PC-3 (cell line): ENCODE results near the gene METRN. TPM values are rescaled to one million over a fixed set of nuclear protein-coding genes. Genes with fewer than 3 reads are reported as not detected.

Experiments used
- ATAC-seq: fragments of 200-7000 bp; cut with Tn5 transposase; 2 replicates; pipeline ENCODE4 v1.9.1; 2020; ENCODE audit warnings: mild to moderate bottlenecking, moderate library complexity
- BruUV-seq: library from RNA; stranded (reverse); fragments of 400-500 nt; replicated peaks from 2 replicates; lab custom pipeline; 2021; lab: Mats Ljungman, UMichigan
- CTCF ChIA-PET: fragments of 300-600 bp; sonication (Branson Sonifier 250); formaldehyde crosslinking; loops from one replicate; lab custom pipeline; 2022; ENCODE audit warnings: antibody characterized with exemption; lab: Charles Lee
- POLR2A ChIA-PET: fragments of 300-600 bp; sonication (Branson Sonifier 250); formaldehyde crosslinking; loops from one replicate; lab custom pipeline; 2022; ENCODE audit warnings: antibody characterized with exemption; ENCODE audit not compliant: unreplicated experiment; lab: Charles Lee
- DNase-seq: peaks from one replicate; pipeline ENCODE4 v3.0.0-alpha.2; 2015
- H2AFZ ChIP-seq: fragments of 300-600 bp; sonication (generic); 2 replicates; pipeline ENCODE4 v1.6.0; 2016; ENCODE audit warnings: antibody characterized with exemption, low read length
- H3F3A ChIP-seq: fragments of 300-600 bp; sonication (generic); one replicate; pipeline ENCODE4 v1.6.0; 2017; ENCODE audit warnings: antibody characterized with exemption, low read length, control low read depth, mild to moderate bottlenecking; ENCODE audit not compliant: unreplicated experiment
- H3K27ac ChIP-seq: fragments of 300-600 bp; sonication (generic); 2 replicates; pipeline ENCODE4 v1.5.1; 2016; ENCODE audit warnings: mild to moderate bottlenecking, low read length
- H3K27me3 ChIP-seq: fragments of 300-600 bp; sonication (generic); 2 replicates; pipeline ENCODE4 v1.6.1; 2016; ENCODE audit warnings: low read length, mixed read lengths
- H3K36me3 ChIP-seq: fragments of 300-600 bp; sonication (generic); 2 replicates; pipeline ENCODE4 v1.6.1; 2016; ENCODE audit warnings: low read depth, mixed run types, low read length, mixed read lengths
- H3K4me1 ChIP-seq: fragments of 300-600 bp; sonication (generic); 2 replicates; pipeline ENCODE4 v1.5.1; 2016; ENCODE audit warnings: low read length; ENCODE audit not compliant: insufficient read depth
- H3K4me2 ChIP-seq: fragments of 300-600 bp; sonication (generic); 2 replicates; pipeline ENCODE4 v1.6.0; 2016; ENCODE audit warnings: low read length
- H3K4me3 ChIP-seq: fragments of 300-600 bp; sonication (generic); 2 replicates; pipeline ENCODE4 v1.5.1; 2016; ENCODE audit warnings: mild to moderate bottlenecking, low read length, mixed read lengths
- H3K79me2 ChIP-seq: fragments of 300-600 bp; sonication (generic); 2 replicates; pipeline ENCODE4 v1.6.1; 2017; ENCODE audit warnings: low read length, mixed read lengths
- H3K9ac ChIP-seq: fragments of 300-600 bp; sonication (generic); 2 replicates; pipeline ENCODE4 v1.6.0; 2016; ENCODE audit warnings: mild to moderate bottlenecking, low read length
- H3K9me2 ChIP-seq: fragments of 300-600 bp; sonication (generic); replicated peaks from 2 replicates; pipeline ENCODE4 v1.6.1; 2016; ENCODE audit warnings: mixed run types, low read length, mixed read lengths
- H3K9me3 ChIP-seq: fragments of 300-600 bp; sonication (generic); 2 replicates; pipeline ENCODE4 v1.6.1; 2016; ENCODE audit warnings: low read length, mixed read lengths
- H4K20me1 ChIP-seq: fragments of 300-600 bp; sonication (generic); 2 replicates; pipeline ENCODE4 v1.6.1; 2016; ENCODE audit warnings: low read length, mixed read lengths
- EZH2 ChIP-seq: fragments of 300-600 bp; sonication (generic); IDR thresholded peaks from one replicate; pipeline ENCODE4 v1.6.1; 2017; ENCODE audit warnings: antibody characterized with exemption, mild to moderate bottlenecking, low read length; ENCODE audit not compliant: unreplicated experiment
- EZH2phosphoT487 ChIP-seq: fragments of 300-600 bp; sonication (generic); IDR thresholded peaks from 2 replicates; pipeline ENCODE4 v1.6.1; 2018; ENCODE audit warnings: mild to moderate bottlenecking, antibody characterized with exemption, low read length, borderline replicate concordance
- intact Hi-C: fragments of 100-400 bp; cut with micrococcal nuclease; formaldehyde crosslinking; loops from 2 replicates; pipeline ENCODE4 v1.9.0; 2023
- total RNA-seq: library from RNA; depleted of rRNA; stranded (reverse); fragments of >200 nt; gene quantifications from 2 replicates; pipeline ENCODE4 v1.2.3, GENCODE V29; 2014
- TF ChIP-seq, protein P1 (sequence below): fragments of 300-600 bp; sonication (generic); conservative IDR thresholded peaks from 2 replicates; pipeline ENCODE4 v1.5.1; 2017; ENCODE audit warnings: antibody characterized with exemption, low read depth, mild to moderate bottlenecking, low read length

METRN gene
- total RNA-seq, 1 experiment from 2014 or later = 320 TPM

DNA sequence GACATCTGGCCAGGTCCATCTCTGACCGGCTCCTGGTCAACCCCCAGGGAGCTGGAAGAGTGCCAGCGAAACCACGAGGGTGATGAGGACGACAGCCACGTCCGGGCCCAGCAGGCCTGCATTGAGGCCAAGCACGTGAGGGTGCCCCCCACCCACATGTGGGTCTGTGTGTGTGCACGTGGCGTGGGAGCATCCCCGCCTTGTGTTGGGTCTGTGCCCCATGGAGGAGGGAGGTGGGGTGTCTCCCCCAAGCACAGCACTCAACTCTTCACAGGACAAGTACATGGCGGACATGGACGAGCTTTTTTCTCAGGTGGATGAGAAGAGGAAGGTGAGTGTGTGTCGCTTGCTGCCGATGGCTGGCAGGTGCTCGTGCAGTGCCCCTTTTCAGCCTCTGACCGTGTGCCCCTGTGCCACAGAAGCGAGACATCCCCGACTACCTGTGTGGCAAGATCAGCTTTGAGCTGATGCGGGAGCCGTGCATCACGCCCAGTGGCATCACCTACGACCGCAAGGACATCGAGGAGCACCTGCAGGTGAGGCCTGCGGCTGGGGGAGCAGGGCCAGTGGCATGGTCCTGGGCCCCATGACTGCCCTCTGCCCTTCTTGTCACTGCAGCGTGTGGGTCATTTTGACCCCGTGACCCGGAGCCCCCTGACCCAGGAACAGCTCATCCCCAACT, 33.0 kb upstream of the METRN start:
- intact Hi-C loops = no loop called here
- Histone ChIP-seq H3K27me3 (no peaks in the 10 kb centered on the region), H4K20me1 (peaks cover 10% of the 10 kb centered on the region; the same call in 1 of the 2 replicates), H3K4me2 (peak overlapping the region; percentile 90), H2AFZ (no peak overlapping the region), H3K9me2 (no peaks in the 10 kb centered on the region), H3K9me3 (no peaks in the 10 kb centered on the region), H3K9ac (0 out of 2 replicates have a peak overlapping the region, but pooled peaks have one; percentile 74), H3K27ac (no peak overlapping the region), H3K4me1 (peaks cover 26% of the 10 kb centered on the region), H3K79me2 (peaks cover 35% of the 10 kb centered on the region), H3F3A (no peaks in the 10 kb centered on the region), H3K36me3 (peaks cover 6% of the 10 kb centered on the region), H3K4me3 (peak overlapping the region; percentile 78)
- TF ChIP-seq, protein P1, sequence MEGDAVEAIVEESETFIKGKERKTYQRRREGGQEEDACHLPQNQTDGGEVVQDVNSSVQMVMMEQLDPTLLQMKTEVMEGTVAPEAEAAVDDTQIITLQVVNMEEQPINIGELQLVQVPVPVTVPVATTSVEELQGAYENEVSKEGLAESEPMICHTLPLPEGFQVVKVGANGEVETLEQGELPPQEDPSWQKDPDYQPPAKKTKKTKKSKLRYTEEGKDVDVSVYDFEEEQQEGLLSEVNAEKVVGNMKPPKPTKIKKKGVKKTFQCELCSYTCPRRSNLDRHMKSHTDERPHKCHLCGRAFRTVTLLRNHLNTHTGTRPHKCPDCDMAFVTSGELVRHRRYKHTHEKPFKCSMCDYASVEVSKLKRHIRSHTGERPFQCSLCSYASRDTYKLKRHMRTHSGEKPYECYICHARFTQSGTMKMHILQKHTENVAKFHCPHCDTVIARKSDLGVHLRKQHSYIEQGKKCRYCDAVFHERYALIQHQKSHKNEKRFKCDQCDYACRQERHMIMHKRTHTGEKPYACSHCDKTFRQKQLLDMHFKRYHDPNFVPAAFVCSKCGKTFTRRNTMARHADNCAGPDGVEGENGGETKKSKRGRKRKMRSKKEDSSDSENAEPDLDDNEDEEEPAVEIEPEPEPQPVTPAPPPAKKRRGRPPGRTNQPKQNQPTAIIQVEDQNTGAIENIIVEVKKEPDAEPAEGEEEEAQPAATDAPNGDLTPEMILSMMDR = no peak
- TF ChIP-seq EZH2phosphoT487 (no peak), EZH2 (no peak)
- ATAC-seq (no peak), DNase-seq (peak; percentile 41)
- ChIA-PET POLR2A (interaction anchor here (0.6 kb wide), 1 partner anchor 300 kb away, joined by 3 read pairs; the partner anchor contains the start of gene SOX8), CTCF (no interaction called here)
- BruUV-seq = TSS peak; percentile 69

DNA sequence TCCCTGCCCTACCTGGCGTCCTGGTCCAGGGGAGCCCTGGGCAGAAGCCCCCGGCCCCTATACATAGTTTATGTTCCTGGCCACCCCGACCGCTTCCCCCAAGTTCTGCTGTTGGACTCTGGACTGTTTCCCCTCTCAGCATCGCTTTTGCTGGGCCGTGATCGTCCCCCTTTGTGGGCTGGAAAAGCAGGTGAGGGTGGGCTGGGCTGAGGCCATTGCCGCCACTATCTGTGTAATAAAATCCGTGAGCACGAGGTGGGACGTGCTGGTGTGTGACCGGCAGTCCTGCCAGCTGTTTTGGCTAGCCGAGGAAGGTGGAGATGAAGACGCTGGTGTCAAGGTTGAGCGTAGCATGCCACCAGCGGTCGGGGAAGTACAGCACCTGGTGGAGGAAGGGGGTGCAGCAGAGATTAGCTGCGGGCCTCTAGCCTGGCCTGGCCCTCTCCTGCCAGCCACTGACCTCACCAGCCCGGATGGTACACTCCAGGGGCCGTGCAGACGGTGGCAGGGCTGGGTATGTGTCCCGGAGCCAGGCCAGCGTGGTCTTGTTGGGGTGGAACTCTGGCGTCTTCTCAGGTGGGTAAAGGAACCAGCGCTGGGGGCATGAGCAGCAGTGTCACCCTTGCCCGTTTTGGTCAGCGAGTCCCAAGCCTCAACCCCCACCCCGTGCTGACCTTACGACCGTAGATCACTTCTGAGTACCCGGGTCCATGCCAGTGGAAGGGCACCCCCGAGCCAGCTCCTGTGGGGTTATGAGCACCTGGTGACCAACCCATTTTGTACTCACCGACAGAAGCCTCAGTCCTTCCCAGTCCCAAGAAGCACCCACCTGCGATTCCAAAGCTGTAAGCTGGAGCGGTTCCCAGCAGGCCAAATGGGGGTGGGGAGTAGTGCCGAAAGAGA, 32.2 kb upstream of the METRN start:
- CTCF ChIA-PET = no interaction called here
- TSS peak; percentile 57 for BruUV-seq
- POLR2A ChIA-PET = no interaction called here
- H3K9ac ChIP-seq = peak overlapping the region; percentile 68
- H4K20me1 ChIP-seq = peaks cover 10% of the 10 kb centered on the region; the same call in 1 of the 2 replicates
- no peak for TF ChIP-seq EZH2phosphoT487
- TF ChIP-seq, protein P1 = no peak
- TF ChIP-seq EZH2 = no peak
- peak overlapping the region; percentile 90 for H3K4me2 ChIP-seq
- intact Hi-C loops = no loop called here
- no peaks in the 10 kb centered on the region for H3K9me3 ChIP-seq
- H3K27me3 ChIP-seq = no peaks in the 10 kb centered on the region
- peak overlapping the region; percentile 53; the same call in 1 of the 2 replicates for H3K27ac ChIP-seq
- peaks cover 6% of the 10 kb centered on the region for H3K36me3 ChIP-seq
- no peaks in the 10 kb centered on the region for H3K9me2 ChIP-seq
- peaks cover 26% of the 10 kb centered on the region for H3K4me1 ChIP-seq
- peaks cover 35% of the 10 kb centered on the region for H3K79me2 ChIP-seq
- peak overlapping the region; percentile 78 for H3K4me3 ChIP-seq
- no peaks in the 10 kb centered on the region for H3F3A ChIP-seq
- DNase-seq (no peak), ATAC-seq (no peak)
- H2AFZ ChIP-seq = no peak overlapping the region
